Neuronal stem cell (in vitro differentiated cells): ENCODE measurements around the gene MED12L.

Experiments
- DNase-seq: peaks from one replicate; pipeline ENCODE4 v3.0.0-alpha.2; 2013; ENCODE audit warnings: low spot score
- H2AFZ ChIP-seq: one replicate; pipeline ENCODE4 v1.6.1; 2013; ENCODE audit warnings: mild to moderate bottlenecking, low read length, inconsistent platforms
- H2AK5ac ChIP-seq: 2 replicates; pipeline ENCODE4 v1.6.1; 2013; ENCODE audit warnings: low read depth, mild to moderate bottlenecking, inconsistent platforms, low read length, moderate library complexity, mixed read lengths
- H2BK120ac ChIP-seq: 2 replicates; pipeline ENCODE4 v1.6.1; 2013; ENCODE audit warnings: low read depth, mild to moderate bottlenecking, inconsistent platforms, low read length, moderate library complexity, mixed read lengths
- H2BK12ac ChIP-seq: one replicate; pipeline ENCODE4 v1.6.1; 2013; ENCODE audit warnings: low read length, inconsistent platforms
- H2BK15ac ChIP-seq: 2 replicates; pipeline ENCODE4 v1.6.1; 2013; ENCODE audit warnings: mild to moderate bottlenecking, low read length, inconsistent platforms, mixed read lengths
- H2BK5ac ChIP-seq: one replicate; pipeline ENCODE4 v1.6.1; 2013; ENCODE audit warnings: inconsistent platforms, mild to moderate bottlenecking, low read length, moderate library complexity
- H3K14ac ChIP-seq: one replicate; pipeline ENCODE4 v1.6.1; 2013; ENCODE audit warnings: low read length, inconsistent platforms
- H3K18ac ChIP-seq: 2 replicates; pipeline ENCODE4 v1.6.1; 2013; ENCODE audit warnings: low read length, inconsistent platforms
- H3K23ac ChIP-seq: 2 replicates; pipeline ENCODE4 v1.6.1; 2013; ENCODE audit warnings: low read depth, mild to moderate bottlenecking, mixed read lengths, low read length, inconsistent platforms; ENCODE audit not compliant: poor library complexity
- H3K27ac ChIP-seq: replicated peaks from 3 replicates; pipeline ENCODE4 v1.5.1; 2013; ENCODE audit warnings: low read length, inconsistent platforms
- H3K27me3 ChIP-seq, 3 experiments: 2 replicates each; pipeline ENCODE4 v1.6.1; 2013; ENCODE audit warnings: low read length in 3 of 3, mild to moderate bottlenecking in 2 of 3, inconsistent platforms in 1 of 3, low read depth in 1 of 3, mixed read lengths in 1 of 3, moderate library complexity in 1 of 3; ENCODE audit not compliant: control insufficient read depth in 3 of 3, insufficient read depth in 3 of 3
- H3K36me3 ChIP-seq, 2 donors: replicated peaks in 1 of 2; 2 replicates each; pipeline ENCODE4 v1.6.1; 2013; ENCODE audit warnings: low read length in 2 of 2; ENCODE audit not compliant: control insufficient read depth in 2 of 2, insufficient read depth in 2 of 2
- H3K4ac ChIP-seq: 2 replicates; pipeline ENCODE4 v1.6.1; 2013; ENCODE audit warnings: inconsistent platforms, mild to moderate bottlenecking, low read length, moderate library complexity
- H3K4me1 ChIP-seq, 2 donors: 1 replicate in 1 of 2; 2 replicates in 1 of 2; pipeline ENCODE4 v1.6.1; 2013; ENCODE audit warnings: low read length in 2 of 2, low read depth in 1 of 2; ENCODE audit not compliant: control insufficient read depth in 2 of 2, insufficient read depth in 1 of 2
- H3K4me2 ChIP-seq: one replicate; pipeline ENCODE4 v1.6.1; 2013; ENCODE audit warnings: mild to moderate bottlenecking, low read length, inconsistent platforms; ENCODE audit not compliant: insufficient read depth, poor library complexity, severe bottlenecking
- H3K4me3 ChIP-seq, 2 donors: 2 replicates each; pipeline ENCODE4 v1.5.1; 2013; ENCODE audit warnings: low read length in 2 of 2, mild to moderate bottlenecking in 2 of 2, inconsistent platforms in 1 of 2, moderate library complexity in 1 of 2
- H3K79me1 ChIP-seq: one replicate; pipeline ENCODE4 v1.6.1; 2013; ENCODE audit warnings: low read depth, mild to moderate bottlenecking, inconsistent platforms, low read length, moderate library complexity
- H3K9ac ChIP-seq: one replicate; pipeline ENCODE4 v1.6.1; 2013; ENCODE audit warnings: mild to moderate bottlenecking, low read depth, low read length, inconsistent platforms; ENCODE audit not compliant: poor library complexity
- H3K9me3 ChIP-seq, 2 donors: replicated peaks in 1 of 2; 2 replicates each; pipeline versions ENCODE3 to v1.6.1; 2013; ENCODE audit warnings: low read length in 2 of 2, mild to moderate bottlenecking in 2 of 2, inconsistent platforms in 1 of 2, low read depth in 1 of 2, mixed read lengths in 1 of 2, moderate library complexity in 1 of 2; ENCODE audit not compliant: control insufficient read depth in 2 of 2, insufficient read depth in 1 of 2
- H4K8ac ChIP-seq: one replicate; pipeline ENCODE4 v1.6.1; 2013; ENCODE audit warnings: low read depth, mild to moderate bottlenecking, inconsistent platforms, low read length, moderate library complexity
- H4K91ac ChIP-seq: one replicate; pipeline ENCODE4 v1.6.1; 2013; ENCODE audit warnings: low read length, low read depth, mild to moderate bottlenecking, inconsistent platforms; ENCODE audit not compliant: poor library complexity
- WGBS, 2 donors: extraction: QIAGEN DNeasy Blood & Tissue Kit; methylation state at CpG; one replicate each; pipeline ENCODE4 v1.1.7; 2013; ENCODE audit warnings: missing lambda C conversion rate in 2 of 2, mixed read lengths in 1 of 2; ENCODE audit not compliant: insufficient read length in 2 of 2, insufficient replicate concordance in 1 of 2; ENCODE audit errors: extremely low coverage in 2 of 2; 5-methylcytosine and 5-hydroxymethylcytosine counted together

MED12L gene

DNA sequence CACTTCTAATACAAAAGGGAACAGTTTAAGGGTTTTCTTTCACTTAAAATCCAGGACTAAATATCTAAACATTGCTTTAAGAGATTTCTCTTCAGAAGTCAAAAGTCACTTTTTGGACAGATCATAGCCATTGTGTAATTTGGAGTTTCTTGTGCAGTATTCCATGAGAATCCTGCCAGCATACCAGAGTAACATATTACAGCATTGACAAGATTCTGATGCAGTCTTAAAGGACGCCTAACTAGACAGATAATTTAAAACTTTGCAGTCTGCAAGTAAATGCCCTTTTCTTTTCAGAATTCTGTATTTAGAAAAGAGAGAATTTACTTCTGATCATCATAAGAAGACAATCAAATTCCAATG lies 392.9 kb downstream of the MED12L start:
- Histone ChIP-seq H4K8ac (no peak overlapping the region), H3K4me1 (peaks cover 0 to 3% of the 10 kb centered on the region in 2 donors), H3K4me3 (no peak overlapping the region), H3K23ac (no peak overlapping the region), H3K14ac (no peak overlapping the region), H3K9me3 (no peaks in the 10 kb centered on the region), H2AFZ (no peak overlapping the region), H2BK5ac (no peak overlapping the region), H3K27me3 (no peaks in the 10 kb centered on the region), H3K4me2 (no peak overlapping the region), H2BK15ac (no peak overlapping the region), H2BK120ac (no peak overlapping the region), H3K79me1 (no peaks in the 10 kb centered on the region), H2AK5ac (no peak overlapping the region), H3K9ac (no peak overlapping the region), H3K4ac (no peak overlapping the region), H3K36me3 (no peaks in the 10 kb centered on the region), H3K18ac (no peak overlapping the region), H4K91ac (no peak overlapping the region), H3K27ac (no peak overlapping the region), H2BK12ac (no peak overlapping the region)
- DNase-seq = no peak
- no CpG with 5 or more reads among the region's 1 CpG for WGBS, 2 donors

GRCh38 chr3:151479452-151479851 lies 394.0 kb downstream of the MED12L start:
- Histone ChIP-seq H2BK120ac (no peak overlapping the region), H3K9ac (no peak overlapping the region), H3K27me3 (no peaks in the 10 kb centered on the region), H4K91ac (no peak overlapping the region), H3K4me1 (peaks cover 0 to 3% of the 10 kb centered on the region in 2 donors), H2AK5ac (no peak overlapping the region), H3K4me2 (no peak overlapping the region), H3K79me1 (no peaks in the 10 kb centered on the region), H2AFZ (no peak overlapping the region), H3K9me3 (no peaks in the 10 kb centered on the region), H2BK15ac (no peak overlapping the region), H3K4me3 (no peak overlapping the region), H3K27ac (no peak overlapping the region), H3K18ac (no peak overlapping the region), H4K8ac (no peak overlapping the region), H2BK12ac (no peak overlapping the region), H2BK5ac (no peak overlapping the region), H3K14ac (no peak overlapping the region), H3K4ac (no peak overlapping the region), H3K36me3 (no peaks in the 10 kb centered on the region), H3K23ac (no peak overlapping the region)
- no peak for DNase-seq
- WGBS, 2 donors = no CpG with 5 or more reads among the region's 1 CpG

DNA sequence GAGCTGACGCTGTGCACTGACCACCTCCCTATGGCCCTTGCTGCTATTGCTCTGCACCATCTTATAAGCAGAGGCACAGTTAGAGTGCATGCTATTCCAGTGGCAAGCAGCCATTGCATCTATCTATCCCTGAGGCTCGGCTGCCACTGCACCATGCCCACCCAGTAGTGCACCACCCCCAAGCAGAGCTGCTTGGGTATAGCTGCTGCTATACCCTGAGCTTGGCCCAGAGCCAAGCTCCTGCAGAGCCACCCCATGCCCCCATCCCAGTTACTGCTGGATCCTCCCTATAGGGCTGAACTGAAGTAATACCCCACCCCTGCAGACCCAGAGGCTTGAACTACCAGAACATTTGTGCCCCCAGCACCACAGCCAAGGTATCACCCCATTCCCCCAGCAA lies 395.0 kb downstream of the MED12L start:
- DNase-seq = no peak

DNA sequence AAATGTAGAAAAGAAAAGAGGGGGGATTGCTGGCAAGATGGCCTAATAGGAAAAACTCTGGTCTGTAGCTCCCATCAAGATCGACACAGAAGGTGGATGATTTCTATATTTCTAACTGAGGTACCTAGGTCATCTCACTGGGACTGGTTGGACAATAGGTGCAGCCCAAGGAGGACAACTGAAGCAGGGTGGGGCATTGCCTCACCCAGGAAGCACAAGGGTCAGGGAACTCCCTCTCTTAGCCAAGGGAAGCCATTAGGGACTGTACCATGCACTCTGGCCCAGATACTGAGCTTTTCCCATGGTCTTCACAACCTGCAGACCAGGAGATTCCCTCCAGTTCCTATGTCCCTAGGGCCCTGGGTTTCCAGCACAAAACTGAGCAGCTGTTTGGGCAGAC lies 398.0 kb downstream of the MED12L start:
- Histone ChIP-seq H2BK5ac (no peak overlapping the region), H3K27me3 (no peaks in the 10 kb centered on the region), H2BK12ac (no peak overlapping the region), H3K4me1 (no peaks in the 10 kb centered on the region), H3K18ac (no peak overlapping the region), H2BK15ac (no peak overlapping the region), H2BK120ac (no peak overlapping the region), H3K4me3 (no peak overlapping the region), H4K8ac (no peak overlapping the region), H2AFZ (no peak overlapping the region), H3K36me3 (no peaks in the 10 kb centered on the region), H3K4ac (no peak overlapping the region), H3K79me1 (no peaks in the 10 kb centered on the region), H3K14ac (no peak overlapping the region), H3K27ac (no peak overlapping the region), H3K23ac (no peak overlapping the region), H3K9me3 (no peaks in the 10 kb centered on the region), H2AK5ac (no peak overlapping the region), H3K9ac (no peak overlapping the region), H3K4me2 (no peak overlapping the region), H4K91ac (no peak overlapping the region)
- no CpG with 5 or more reads among the region's 1 CpG for WGBS, 2 donors
- DNase-seq = no peak

More for the DNA sequence above, 395.0 kb downstream of the MED12L start:
- no peak overlapping the region for H3K4me3 ChIP-seq
- H2AK5ac ChIP-seq = no peak overlapping the region
- no peak overlapping the region for H4K91ac ChIP-seq
- H3K27me3 ChIP-seq = no peaks in the 10 kb centered on the region
- no peak overlapping the region for H2BK5ac ChIP-seq
- no CpG with 5 or more reads among the region's 2 CpGs for WGBS, 2 donors
- no peak overlapping the region for H3K23ac ChIP-seq
- H3K36me3 ChIP-seq = no peaks in the 10 kb centered on the region
- no peaks in the 10 kb centered on the region for H3K79me1 ChIP-seq
- peaks cover 0 to 3% of the 10 kb centered on the region in 2 donors for H3K4me1 ChIP-seq
- no peak overlapping the region for H3K27ac ChIP-seq
- H2BK120ac ChIP-seq = no peak overlapping the region
- no peak overlapping the region for H3K18ac ChIP-seq
- no peak overlapping the region for H3K14ac ChIP-seq
- no peak overlapping the region for H2BK15ac ChIP-seq
- H4K8ac ChIP-seq = no peak overlapping the region
- no peaks in the 10 kb centered on the region for H3K9me3 ChIP-seq
- no peak overlapping the region for H3K4ac ChIP-seq
- H2BK12ac ChIP-seq = no peak overlapping the region
- H3K4me2 ChIP-seq = no peak overlapping the region
- no peak overlapping the region for H3K9ac ChIP-seq
- no peak overlapping the region for H2AFZ ChIP-seq
